ENCODE measurements around the gene CSAD.
"Not testable (repeated sequence)": the region's sequence is repeated elsewhere in the genome, so short reads cannot be mapped to it uniquely, and the experiment has no call there.

Gene CSAD

GRCh38 chr12:53178803-53179202 is 1.9 kb downstream of the CSAD start:
- not testable (repeated sequence) for DNase-seq

DNA sequence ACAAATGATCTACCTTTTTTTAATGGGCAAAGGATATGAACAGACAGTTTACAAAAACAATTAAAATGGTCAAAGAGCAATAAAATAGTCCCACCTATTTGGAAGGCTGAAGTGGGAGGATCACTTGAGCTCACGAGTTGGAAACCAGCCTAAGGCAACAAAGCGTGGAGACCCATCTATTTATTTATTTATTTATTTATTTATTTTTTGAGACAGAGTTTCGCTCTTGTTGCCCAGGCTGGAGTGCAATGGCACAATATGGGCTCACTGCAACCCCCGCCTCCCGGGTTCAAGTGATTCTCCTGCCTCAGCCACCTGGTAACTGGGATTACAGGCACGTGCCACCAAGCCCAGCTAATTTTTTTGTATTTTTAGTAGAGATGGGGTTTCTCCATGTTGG is 3.3 kb downstream of the CSAD start:
- not testable (repeated sequence) for DNase-seq

DNA sequence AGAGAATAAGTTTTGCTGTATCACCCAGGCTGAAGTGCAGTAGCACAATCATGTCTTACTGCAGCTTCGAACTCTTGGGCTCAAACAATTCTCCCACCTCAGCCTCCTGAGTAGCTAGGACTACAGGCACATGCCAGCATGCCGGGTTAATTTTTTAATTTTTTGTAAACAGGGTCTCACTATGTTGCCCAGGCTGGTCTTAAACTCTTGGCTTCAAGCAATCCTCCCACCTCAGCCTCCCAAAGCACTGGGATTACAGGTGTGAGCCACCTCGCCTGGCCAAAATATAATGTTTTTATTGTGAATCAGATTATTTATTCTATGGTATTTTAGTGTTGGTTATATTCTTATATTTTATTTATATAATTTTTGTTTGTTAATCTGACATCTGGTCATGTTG is 4.0 kb downstream of the CSAD start:
- DNase-seq = no peak

DNA sequence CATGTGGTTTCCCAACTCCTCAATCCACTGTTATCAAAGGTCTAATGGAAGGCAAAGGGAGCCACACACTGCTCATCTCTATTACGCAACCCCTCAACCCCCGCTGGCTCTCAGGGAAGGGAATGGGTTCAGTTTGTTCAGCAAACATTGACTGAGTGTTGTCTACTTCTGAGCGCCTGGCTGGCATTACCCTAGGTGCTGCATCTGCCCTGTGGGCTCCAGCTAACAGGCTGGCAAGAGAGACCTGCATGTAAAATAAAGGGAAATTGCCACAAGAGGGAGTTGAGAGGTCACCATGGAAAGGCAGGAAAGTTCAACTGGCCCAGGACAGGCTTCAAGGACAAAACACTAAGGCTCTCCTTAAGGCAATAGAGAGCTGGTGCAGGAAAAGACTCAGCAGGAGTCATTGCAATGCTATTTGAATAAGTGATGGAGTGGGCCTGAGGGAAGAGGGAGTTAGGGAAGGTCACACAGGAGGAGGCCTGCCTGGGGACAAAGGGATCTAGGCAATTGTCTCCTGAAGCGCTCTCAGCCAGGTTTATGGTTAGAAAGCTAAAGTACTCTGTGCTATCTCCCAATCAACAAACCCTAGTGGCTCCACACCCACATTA is 5.7 kb downstream of the CSAD start:
- peak; percentile 81 for DNase-seq

DNA sequence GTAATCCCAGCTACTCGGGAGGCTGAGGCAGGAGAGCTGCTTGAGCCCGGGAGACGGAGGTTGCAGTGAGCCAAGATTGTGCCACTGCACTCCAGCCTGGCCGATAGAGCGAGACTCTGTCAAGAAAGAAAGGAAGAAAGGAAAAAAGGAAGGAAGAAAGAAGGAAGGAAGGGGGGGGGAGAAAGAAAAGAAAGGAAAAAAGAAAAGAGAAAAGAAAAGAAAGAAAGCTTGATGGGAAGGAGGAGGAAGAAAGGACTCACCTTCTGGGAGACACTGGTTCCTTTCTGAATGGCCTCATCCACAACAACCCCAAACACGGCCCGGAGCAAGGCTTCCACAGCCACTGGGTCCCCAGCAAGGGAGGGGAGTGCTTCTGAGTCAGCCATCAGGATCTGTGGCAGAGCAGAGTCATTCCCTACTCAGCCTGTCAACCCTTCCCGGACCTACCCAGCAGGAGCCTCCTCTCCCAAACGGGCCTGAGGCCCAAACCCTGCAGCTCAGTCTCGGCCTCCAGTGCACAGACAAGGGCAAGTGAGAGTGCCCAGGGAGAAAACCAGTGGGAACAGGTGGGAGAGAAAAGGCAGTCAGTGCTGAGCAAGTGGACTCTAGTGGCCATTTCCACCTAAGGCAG is 7.5 kb downstream of the CSAD start:
- DNase-seq = no peak

DNA sequence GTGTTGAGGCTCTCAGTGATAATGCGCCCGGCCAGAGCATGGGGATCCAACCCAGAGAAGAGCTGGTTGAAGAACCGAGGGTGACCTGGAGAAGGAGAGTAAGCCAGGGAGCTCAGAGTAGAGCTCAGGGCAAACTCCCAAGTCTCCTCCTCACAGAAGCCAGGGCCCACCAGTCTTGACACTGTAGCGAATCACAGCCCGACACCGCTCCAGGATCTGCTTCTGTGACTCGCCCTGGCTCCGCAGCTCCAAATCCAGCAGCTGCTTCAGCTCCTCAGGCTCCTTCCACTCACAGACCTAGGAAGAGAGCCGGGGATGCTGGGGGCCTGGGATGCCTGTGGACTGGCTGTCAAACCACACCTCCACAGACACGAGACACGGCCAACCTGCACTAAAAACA is 8.4 kb downstream of the CSAD start:
- no peak for DNase-seq

GRCh38 chr12:53171725-53172329 is 8.9 kb downstream of the CSAD start:
- DNase-seq = no peak

DNA sequence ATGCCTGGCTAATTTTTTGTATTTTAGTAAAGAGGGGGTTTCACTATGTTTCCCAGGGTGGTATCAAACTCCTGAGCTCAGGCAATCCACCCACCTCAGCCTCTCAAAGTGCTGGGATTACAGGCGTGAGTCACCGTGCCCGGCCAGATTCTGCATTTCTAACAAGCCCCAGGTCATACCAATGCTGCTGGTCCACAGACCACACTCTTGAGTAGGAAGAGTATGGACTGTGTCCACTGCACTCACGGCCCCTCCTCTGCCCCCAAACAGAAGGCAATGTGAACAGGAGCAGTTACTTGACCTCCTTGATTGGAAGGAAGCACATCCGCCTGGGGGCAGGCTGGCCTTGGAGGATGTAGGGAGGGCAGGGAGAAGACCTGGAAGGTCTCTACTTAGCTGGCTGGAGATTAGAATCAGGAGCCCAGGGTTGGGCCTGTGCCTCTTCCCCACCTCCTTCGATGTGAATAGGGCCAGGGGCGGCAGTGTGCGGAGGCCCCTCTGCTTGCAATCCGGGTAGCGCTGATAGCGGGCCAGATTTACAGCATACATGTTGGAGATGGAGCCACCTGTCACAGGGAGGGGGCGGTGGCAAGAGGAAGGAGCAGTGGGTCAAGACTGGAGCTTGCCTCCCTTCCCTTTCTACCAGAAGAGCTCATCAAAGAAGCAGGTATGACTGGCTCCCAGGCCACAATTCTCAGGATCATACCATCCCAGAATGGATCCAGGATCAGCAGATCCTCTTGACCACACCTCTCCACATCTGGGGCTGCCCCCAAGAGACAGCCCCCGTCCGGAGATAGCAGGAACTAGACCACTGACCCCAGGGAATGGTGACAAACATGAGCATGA is 9.6 kb downstream of the CSAD start:
- DNase-seq = no peak

DNA sequence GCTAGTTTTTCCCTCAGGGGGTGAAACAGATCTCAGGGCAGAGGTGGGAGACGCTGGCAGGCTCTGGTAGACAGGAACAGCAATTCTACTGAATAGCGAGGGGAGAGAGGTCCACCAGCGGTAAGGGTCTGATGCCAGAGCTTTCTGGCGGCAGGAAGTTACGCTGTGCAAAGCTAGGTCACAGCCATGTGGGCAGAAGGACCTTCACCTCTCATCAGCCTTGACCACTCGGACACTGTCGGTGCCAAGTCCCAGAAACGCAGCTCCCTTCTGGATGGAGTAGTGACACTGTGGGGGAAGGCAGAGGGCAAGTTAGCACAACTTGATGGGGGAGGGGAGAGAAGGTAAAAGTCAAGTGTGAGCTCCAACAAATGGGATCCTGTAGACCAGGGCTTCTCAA is 10.5 kb downstream of the CSAD start:
- no peak for DNase-seq

DNA sequence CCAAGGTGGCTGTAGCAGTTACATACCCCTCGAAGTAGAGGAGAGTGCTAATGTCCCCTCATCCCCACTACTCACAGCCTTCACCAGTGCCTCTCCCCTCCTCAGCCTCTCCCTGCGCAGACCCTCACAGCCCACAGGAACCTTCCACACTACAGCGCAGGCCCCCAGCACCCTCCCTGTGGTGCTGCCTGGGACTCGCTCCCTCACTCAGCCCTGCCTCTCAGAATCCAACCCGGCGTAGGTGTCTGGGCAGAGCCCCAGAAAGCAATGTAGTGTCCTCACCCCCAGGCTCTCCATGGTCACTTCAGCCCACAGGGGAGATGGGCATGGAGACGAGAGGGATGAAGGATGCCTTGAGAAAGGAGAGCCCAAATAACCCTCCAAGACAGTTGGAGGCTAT is 11.1 kb downstream of the CSAD start:
- no peak for DNase-seq

DNA sequence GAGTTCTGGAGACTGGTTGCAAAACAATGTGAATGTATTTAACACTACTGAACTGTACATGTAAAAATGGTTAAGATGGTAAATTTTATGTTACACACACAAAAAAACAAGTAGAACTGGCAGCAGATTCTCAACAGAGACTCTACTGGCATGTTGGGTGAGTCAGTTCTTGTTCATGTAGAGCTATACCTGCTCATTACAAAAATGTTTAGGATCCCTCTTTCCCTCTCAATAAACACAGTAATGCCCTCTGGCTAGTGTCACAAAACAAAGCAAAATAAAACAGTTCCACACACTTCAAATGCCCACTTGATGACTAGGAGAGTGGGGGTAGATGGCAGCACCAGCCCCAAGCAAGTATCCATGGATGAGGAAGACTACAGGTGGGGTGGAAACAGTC is 13.9 kb downstream of the CSAD start:
- no peak for DNase-seq

DNA sequence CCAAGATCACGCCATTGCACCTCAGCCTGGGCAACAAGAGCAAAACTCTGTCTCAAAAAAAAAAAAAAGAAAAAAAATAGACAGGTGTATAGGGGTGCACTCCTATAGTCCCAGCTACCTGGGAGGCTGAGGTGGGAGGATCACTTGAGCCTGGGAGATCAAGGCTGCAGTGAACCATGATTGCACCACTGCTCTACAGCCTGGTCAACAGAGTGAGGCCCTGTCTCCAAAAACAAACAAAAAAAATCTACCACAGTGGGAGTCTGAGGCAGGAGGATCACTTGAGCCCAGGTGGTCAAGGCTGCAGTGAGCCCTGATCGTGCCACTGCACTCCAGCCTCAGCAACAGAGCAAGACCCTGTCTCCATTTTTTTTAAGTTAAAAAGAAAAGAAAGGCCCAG is 17.7 kb downstream of the CSAD start:
- DNase-seq = not testable (repeated sequence)

GRCh38 chr12:53161119-53161911 is 19.4 kb downstream of the CSAD start:
- no peak for DNase-seq

DNA sequence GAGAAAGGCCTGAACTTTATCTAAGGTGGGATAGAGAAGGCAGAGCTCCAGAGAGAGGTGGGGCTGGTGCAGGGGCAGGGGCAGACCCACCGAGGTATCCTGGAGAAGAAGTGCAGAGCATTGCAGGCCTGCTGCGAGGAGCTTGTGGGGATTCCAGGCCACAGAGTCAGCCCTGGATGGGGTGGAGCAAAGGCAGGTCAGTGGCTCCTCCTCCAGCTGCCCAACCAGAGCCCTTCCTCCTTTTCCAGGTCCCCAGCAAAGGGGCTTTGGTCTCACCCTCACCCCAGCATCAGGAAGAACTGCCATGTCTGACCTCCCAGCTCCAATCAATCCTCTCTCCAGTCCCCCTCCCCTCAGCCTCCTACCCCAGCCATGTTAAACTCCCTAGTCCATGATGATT is 20.1 kb downstream of the CSAD start:
- no peak for DNase-seq

- DNase-seq = no peak
These were observed 20.7 kb downstream of the CSAD start for GRCh38 chr12:53160000-53160399.

- DNase-seq = peak; percentile 50
These were observed 21.4 kb downstream of the CSAD start for GRCh38 chr12:53159195-53159839.

DNA sequence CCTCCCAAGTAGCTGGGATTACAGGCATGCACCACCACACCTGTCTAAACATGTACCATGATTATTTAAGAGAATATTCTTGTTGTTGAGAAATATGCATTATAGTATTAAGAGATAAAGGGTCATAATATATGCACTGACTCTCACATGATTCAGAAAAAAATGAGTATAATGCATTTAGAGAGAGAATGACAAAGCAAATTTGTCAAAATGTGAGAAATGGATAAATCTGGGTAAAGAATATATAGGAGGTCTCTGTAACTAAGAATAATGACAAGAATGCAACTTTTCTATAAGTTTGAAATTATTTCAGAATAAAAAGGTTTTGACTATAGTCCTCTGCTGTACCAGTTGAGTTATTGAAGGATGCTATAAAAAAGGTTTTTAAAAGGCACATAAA is 28.3 kb downstream of the CSAD start:
- no peak for DNase-seq

DNA sequence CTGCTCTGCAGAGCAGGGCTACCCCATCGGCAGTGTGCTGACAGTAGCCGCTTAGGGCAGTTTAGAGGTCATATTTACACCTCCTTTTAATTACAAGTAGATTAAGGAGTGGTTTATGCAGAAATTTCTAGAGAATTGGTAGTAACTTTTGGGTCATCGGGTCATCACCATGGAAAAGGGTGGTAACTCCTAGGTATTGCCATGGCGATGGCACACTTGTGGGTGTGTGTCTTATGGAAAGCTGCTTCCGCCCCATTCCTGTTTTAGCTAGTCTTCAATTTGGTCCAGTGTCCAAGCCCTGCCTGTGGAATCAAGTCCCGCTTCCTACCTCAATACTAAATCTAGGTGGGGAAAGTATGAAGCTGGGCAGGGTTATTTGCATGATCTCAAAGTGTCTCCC is 29.7 kb downstream of the CSAD start:
- no peak for DNase-seq

- DNase-seq = no peak
These were observed 33.1 kb downstream of the CSAD start for GRCh38 chr12:53147653-53148052.

- DNase-seq = no peak
These were observed 33.5 kb downstream of the CSAD start for GRCh38 chr12:53147181-53147580.

DNA sequence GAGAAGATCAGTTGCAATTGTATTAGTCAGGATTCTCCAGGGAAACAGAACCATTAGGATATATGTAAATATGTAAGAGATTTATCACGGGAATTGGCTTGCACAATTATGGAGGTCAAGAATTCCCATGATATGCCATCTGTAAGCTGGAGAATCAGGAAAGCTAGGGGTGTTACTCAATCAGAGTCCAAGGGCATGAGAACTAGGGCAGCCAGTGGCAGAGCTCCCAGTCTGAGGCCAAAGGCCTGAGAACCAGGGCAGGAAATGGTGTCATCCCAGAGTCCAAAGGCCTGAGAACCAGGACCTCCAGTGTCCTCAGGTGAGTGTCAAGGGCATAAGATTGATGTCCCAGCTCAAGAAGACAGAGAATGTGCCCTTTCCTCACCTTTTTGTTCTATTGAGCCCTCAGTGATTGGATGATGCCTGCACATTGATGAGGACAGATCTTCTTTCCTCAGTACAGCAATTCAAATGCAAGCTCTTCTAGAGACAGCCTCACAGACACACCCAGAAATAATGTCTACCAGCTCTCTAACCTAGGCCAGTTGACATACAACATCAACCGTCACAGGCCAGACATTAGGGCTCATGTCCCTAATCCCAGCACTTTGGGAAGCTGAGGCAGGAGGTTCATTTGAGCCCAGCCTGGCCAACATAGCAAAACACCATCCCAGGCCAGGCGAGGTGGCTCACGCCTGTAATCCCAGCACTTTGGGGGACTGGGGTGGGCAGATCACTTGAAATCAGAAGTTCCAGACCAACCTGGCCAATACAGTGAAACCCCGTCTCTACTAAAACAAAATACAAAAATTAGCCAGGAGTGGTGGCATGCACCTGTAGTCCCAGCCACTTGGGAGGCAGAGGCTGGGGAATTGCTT is 35.1 kb downstream of the CSAD start:
- no peak for DNase-seq
